SU-DHL-6 (cell line): ENCODE data around the gene SOHLH2.

Source experiments
- H2AFZ ChIP-seq: fragments of 200-600 bp; sonication (generic); 2 replicates; pipeline ENCODE4 v1.6.1; 2014; ENCODE audit warnings: low read depth, mild to moderate bottlenecking, moderate library complexity, mixed read lengths, antibody characterized with exemption, low read length; ENCODE audit not compliant: severe bottlenecking
- H3F3A ChIP-seq: fragments of 200-600 bp; shearing (Covaris generic); 2 replicates; pipeline ENCODE4 v1.6.0; 2016; ENCODE audit warnings: antibody characterized with exemption, mild to moderate bottlenecking; ENCODE audit not compliant: insufficient read depth
- H3K27ac ChIP-seq: fragments of 200-600 bp; sonication (generic); 2 replicates; pipeline ENCODE4 v1.5.1; 2016; ENCODE audit warnings: low read depth, mild to moderate bottlenecking, low read length, moderate library complexity, mixed read lengths
- H3K27me3 ChIP-seq: fragments of 200-600 bp; sonication (generic), shearing (Covaris generic); 2 replicates; pipeline ENCODE4 v1.6.0; 2014; ENCODE audit warnings: mild to moderate bottlenecking, low read length
- H3K36me3 ChIP-seq: fragments of 200-600 bp; sonication (generic); 2 replicates; pipeline ENCODE4 v1.6.1; 2014; ENCODE audit warnings: mild to moderate bottlenecking, low read length, mixed read lengths
- H3K4me2 ChIP-seq: fragments of 300-600, 200-600 bp; shearing (Covaris generic), sonication (generic); 2 replicates; pipeline ENCODE4 v1.6.0; 2014; ENCODE audit warnings: low read length, low read depth, mild to moderate bottlenecking; ENCODE audit not compliant: poor library complexity, severe bottlenecking
- H3K4me3 ChIP-seq: fragments of 200-600 bp; sonication (generic); 2 replicates; pipeline ENCODE4 v1.5.1; 2014; ENCODE audit warnings: antibody characterized with exemption, low read length, mild to moderate bottlenecking, mixed read lengths; ENCODE audit not compliant: insufficient read depth, poor library complexity, severe bottlenecking
- H3K79me2 ChIP-seq: fragments of 200-600 bp; sonication (generic); 2 replicates; pipeline ENCODE4 v1.6.1; 2014; ENCODE audit warnings: mild to moderate bottlenecking, low read length, moderate library complexity; ENCODE audit not compliant: insufficient read depth
- H3K9ac ChIP-seq: fragments of 200-600 bp; sonication (generic); 2 replicates; pipeline ENCODE4 v1.7.0; 2014; ENCODE audit warnings: mild to moderate bottlenecking, low read length
- H3K9me2 ChIP-seq: fragments of 200-600 bp; sonication (generic); replicated peaks from 2 replicates; pipeline ENCODE4 v1.6.1; 2014; ENCODE audit warnings: low read length; ENCODE audit not compliant: insufficient read depth
- H3K9me3 ChIP-seq: fragments of 200-600 bp; sonication (generic); 2 replicates; pipeline ENCODE4 v1.6.1; 2014; ENCODE audit warnings: low read length, mixed read lengths; ENCODE audit not compliant: insufficient read depth
- H4K20me1 ChIP-seq: fragments of 200-600 bp; sonication (generic); 2 replicates; pipeline ENCODE4 v1.6.1; 2014; ENCODE audit warnings: low read depth, mild to moderate bottlenecking, antibody characterized with exemption, low read length, moderate library complexity, mixed read lengths
- EZH2phosphoT487 ChIP-seq: fragments of 200-600 bp; sonication (generic), shearing (Covaris generic); conservative IDR thresholded peaks from 2 replicates; pipeline ENCODE4 v1.6.1; 2018; ENCODE audit warnings: mild to moderate bottlenecking, antibody characterized with exemption, low read length, moderate library complexity, mixed read lengths
- TF ChIP-seq, protein P1 (sequence below): fragments of 200-600 bp; sonication (generic); IDR thresholded peaks from one replicate; pipeline ENCODE4 v1.5.1; 2017; ENCODE audit warnings: antibody characterized with exemption, mild to moderate bottlenecking, low read length, moderate library complexity; ENCODE audit not compliant: insufficient read depth, poor library complexity, severe bottlenecking

The SOHLH2 gene

DNA sequence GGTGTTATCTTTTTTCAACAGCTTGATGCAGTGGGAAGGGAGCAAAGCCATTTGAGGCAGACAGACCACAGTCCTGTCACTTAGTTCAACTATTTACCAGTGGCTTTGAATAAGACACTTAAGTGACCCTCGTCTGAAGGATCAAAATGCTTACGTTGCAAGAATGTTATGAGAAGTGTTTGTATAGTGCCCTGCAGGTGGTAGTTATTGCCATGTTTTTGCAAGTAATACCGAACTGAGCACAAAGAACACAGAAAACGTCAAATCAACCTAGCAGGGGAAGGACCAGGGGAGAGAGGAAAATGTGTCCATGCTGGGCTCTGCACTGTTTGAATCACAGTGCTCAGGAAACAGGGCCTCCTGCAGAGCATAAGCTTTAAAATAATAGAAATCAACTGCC lies 2.8 kb downstream of the SOHLH2 start:
- Histone ChIP-seq H3K27ac (no peak overlapping the region), H3F3A (no peaks in the 10 kb centered on the region), H3K4me3 (no peak overlapping the region), H3K36me3 (no peaks in the 10 kb centered on the region), H3K79me2 (no peaks in the 10 kb centered on the region), H3K4me2 (no peak overlapping the region), H3K27me3 (no peaks in the 10 kb centered on the region), H4K20me1 (no peaks in the 10 kb centered on the region), H2AFZ (no peak overlapping the region), H3K9ac (no peak overlapping the region), H3K9me3 (0 out of 2 replicates have a peak, but pooled peaks cover 4% of the 10 kb centered on the region), H3K9me2 (no peaks in the 10 kb centered on the region)
- TF ChIP-seq, protein P1, sequence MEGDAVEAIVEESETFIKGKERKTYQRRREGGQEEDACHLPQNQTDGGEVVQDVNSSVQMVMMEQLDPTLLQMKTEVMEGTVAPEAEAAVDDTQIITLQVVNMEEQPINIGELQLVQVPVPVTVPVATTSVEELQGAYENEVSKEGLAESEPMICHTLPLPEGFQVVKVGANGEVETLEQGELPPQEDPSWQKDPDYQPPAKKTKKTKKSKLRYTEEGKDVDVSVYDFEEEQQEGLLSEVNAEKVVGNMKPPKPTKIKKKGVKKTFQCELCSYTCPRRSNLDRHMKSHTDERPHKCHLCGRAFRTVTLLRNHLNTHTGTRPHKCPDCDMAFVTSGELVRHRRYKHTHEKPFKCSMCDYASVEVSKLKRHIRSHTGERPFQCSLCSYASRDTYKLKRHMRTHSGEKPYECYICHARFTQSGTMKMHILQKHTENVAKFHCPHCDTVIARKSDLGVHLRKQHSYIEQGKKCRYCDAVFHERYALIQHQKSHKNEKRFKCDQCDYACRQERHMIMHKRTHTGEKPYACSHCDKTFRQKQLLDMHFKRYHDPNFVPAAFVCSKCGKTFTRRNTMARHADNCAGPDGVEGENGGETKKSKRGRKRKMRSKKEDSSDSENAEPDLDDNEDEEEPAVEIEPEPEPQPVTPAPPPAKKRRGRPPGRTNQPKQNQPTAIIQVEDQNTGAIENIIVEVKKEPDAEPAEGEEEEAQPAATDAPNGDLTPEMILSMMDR = no peak
- TF ChIP-seq EZH2phosphoT487 = no peak

DNA sequence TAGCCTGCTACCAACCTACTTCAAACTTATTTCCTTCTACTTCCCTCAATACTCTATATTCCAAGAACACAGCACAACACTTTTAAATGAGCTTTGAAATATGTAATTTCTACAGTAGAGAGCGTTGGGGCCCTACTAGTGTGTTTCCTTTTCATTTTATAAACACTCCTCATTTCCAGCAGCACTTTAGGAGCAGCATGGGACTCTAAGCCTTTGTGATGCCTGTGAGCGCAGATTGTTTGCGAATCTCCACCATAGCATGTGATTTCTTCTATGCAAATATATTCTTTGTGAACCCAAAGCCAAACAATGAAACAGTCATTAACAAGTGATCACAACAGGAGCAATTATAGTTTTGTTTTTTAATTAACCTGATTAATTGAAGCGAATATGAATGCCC lies 3.6 kb downstream of the SOHLH2 start:
- TF ChIP-seq, protein P1 = no peak
- TF ChIP-seq EZH2phosphoT487 = no peak
- no peaks in the 10 kb centered on the region for H3K36me3 ChIP-seq
- 0 out of 2 replicates have a peak, but pooled peaks cover 4% of the 10 kb centered on the region for H3K9me3 ChIP-seq
- H3F3A ChIP-seq = no peaks in the 10 kb centered on the region
- no peaks in the 10 kb centered on the region for H3K79me2 ChIP-seq
- H3K27me3 ChIP-seq = no peaks in the 10 kb centered on the region
- H3K9ac ChIP-seq = no peak overlapping the region
- H2AFZ ChIP-seq = no peak overlapping the region
- no peak overlapping the region for H3K4me3 ChIP-seq
- H4K20me1 ChIP-seq = no peaks in the 10 kb centered on the region
- no peak overlapping the region for H3K27ac ChIP-seq
- H3K9me2 ChIP-seq = no peaks in the 10 kb centered on the region
- H3K4me2 ChIP-seq = no peak overlapping the region

DNA sequence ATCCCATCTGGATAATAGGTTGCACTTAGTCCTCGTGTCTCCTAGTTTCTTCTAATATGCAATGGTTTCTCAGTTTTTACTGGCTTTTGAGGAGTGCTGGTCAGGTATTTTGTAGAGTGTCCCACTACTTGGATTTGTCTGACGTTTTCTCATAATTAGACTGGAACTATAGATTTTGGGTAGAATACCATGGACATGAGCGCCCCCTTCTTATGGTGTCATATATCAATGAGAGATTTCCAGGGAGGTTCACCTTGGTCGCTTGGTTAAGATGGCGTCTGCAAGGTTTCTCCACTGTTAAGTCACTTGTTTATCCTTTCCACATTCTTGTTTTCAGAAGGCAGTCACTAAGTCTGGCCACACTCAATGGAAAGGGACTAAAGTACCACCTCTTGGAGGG lies 6.7 kb downstream of the SOHLH2 start:
- Histone ChIP-seq H3K9ac (no peak overlapping the region), H3K27ac (no peak overlapping the region), H3F3A (no peaks in the 10 kb centered on the region), H3K79me2 (no peaks in the 10 kb centered on the region), H3K36me3 (no peaks in the 10 kb centered on the region), H3K27me3 (no peaks in the 10 kb centered on the region), H2AFZ (no peak overlapping the region), H3K9me3 (0 out of 2 replicates have a peak, but pooled peaks cover 1% of the 10 kb centered on the region), H3K4me2 (no peak overlapping the region), H3K9me2 (no peaks in the 10 kb centered on the region), H4K20me1 (no peaks in the 10 kb centered on the region), H3K4me3 (no peak overlapping the region)
- TF ChIP-seq EZH2phosphoT487 = no peak
- TF ChIP-seq, protein P1 = no peak
